K562 (cell line): ENCODE measurements around the gene PALLD.

Experiments
- EZH2 ChIP-seq: IDR thresholded peaks from 2 replicates; pipeline ENCODE4 v1.6.1; 2012; ENCODE audit warnings: low read depth, mild to moderate bottlenecking, inconsistent platforms, low read length, borderline replicate concordance
- FOXA1 ChIP-seq: fragments of 450-650 bp; IDR thresholded peaks from 2 replicates; pipeline ENCODE4 v1.6.1; 2016; ENCODE audit warnings: mild to moderate bottlenecking, borderline replicate concordance
- PHB2 ChIP-seq: fragments of 450-650 bp; IDR thresholded peaks from 2 replicates; pipeline ENCODE4 v1.6.1; 2017; ENCODE audit warnings: low read depth
- SRSF9 ChIP-seq: fragments of 200-400 bp; formaldehyde crosslinking; IDR thresholded peaks from 2 replicates; pipeline ENCODE4 v1.6.1; 2017; ENCODE audit warnings: low read depth, low read length, borderline replicate concordance
- TEAD4 ChIP-seq, 2 experiments: sonication (generic) in 1 of 2; formaldehyde crosslinking in 1 of 2; IDR thresholded peaks; 2 replicates each; pipeline versions ENCODE4 v1.6.1 to v1.8.0; 2012 to 2022; ENCODE audit warnings: borderline replicate concordance in 1 of 2, inconsistent platforms in 1 of 2, low read length in 1 of 2, mild to moderate bottlenecking in 1 of 2, missing genetic modification reagents in 1 of 2
- ZFPM2 ChIP-seq: fragments of 250-450 bp; sonication (Bioruptor Pico); IDR thresholded peaks from 2 replicates; pipeline ENCODE4 v1.5.1; 2022; ENCODE audit warnings: mild to moderate bottlenecking
- ZFX ChIP-seq: sonication (generic); formaldehyde crosslinking; IDR thresholded peaks from 2 replicates; pipeline ENCODE4 v1.8.0; 2022; ENCODE audit warnings: mild to moderate bottlenecking, missing genetic modification reagents, moderate library complexity
- TF ChIP-seq, protein P1 (sequence below): sonication (generic); formaldehyde crosslinking; IDR thresholded peaks from 2 replicates; pipeline ENCODE4 v1.8.0; 2022; ENCODE audit warnings: missing genetic modification reagents, mild to moderate bottlenecking, borderline replicate concordance
- TF ChIP-seq, protein P2 (sequence below), 3 experiments: IDR thresholded peaks in 2 of 3; conservative IDR thresholded peaks in 1 of 3; 2 replicates each; pipeline ENCODE4 v1.5.1; 2011 to 2012; ENCODE audit warnings: low read length in 3 of 3, mild to moderate bottlenecking in 3 of 3, control low read depth in 2 of 3, improper control_type of control experiment in 1 of 3, inconsistent platforms in 1 of 3, low read depth in 1 of 3, mixed read lengths in 1 of 3, moderate library complexity in 1 of 3; ENCODE audit not compliant: insufficient read depth in 2 of 3

DNA sequence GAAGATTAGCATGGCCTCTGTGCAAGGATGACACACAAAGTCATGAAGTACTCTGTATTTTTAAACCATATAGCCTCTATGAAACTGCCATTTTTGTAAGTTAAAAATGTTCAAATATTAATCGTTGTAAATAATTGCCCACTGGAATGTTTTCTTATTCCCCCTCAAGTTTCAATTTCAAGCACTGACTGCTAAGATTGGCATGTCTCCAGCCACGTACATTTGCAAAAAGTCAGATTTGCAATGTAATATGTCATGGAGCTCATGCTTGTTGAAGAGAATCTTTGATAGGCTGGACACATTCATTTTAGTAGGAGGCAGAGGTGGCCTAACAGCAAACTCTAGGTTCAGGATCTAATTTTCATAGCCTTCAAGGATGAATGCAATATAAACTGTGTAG, 388.5 kb downstream of the PALLD start:
- TF ChIP-seq ZFX (CRISPR knock-in tag) (no peak), TEAD4 (IDR thresholded peaks at IDR 0.05; ENCODE audit: low read length) (no peak), TEAD4 (CRISPR knock-in tag; IDR thresholded peaks at IDR 0.05; ENCODE audit: borderline replicate concordance) (no peak), FOXA1 (no peak), PHB2 (no peak), ZFPM2 (CRISPR knock-in tag) (no peak), EZH2 (no peak), SRSF9 (no peak)
- TF ChIP-seq, protein P1, sequence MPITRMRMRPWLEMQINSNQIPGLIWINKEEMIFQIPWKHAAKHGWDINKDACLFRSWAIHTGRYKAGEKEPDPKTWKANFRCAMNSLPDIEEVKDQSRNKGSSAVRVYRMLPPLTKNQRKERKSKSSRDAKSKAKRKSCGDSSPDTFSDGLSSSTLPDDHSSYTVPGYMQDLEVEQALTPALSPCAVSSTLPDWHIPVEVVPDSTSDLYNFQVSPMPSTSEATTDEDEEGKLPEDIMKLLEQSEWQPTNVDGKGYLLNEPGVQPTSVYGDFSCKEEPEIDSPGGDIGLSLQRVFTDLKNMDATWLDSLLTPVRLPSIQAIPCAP (CRISPR knock-in tag) = no peak
- TF ChIP-seq, protein P2, sequence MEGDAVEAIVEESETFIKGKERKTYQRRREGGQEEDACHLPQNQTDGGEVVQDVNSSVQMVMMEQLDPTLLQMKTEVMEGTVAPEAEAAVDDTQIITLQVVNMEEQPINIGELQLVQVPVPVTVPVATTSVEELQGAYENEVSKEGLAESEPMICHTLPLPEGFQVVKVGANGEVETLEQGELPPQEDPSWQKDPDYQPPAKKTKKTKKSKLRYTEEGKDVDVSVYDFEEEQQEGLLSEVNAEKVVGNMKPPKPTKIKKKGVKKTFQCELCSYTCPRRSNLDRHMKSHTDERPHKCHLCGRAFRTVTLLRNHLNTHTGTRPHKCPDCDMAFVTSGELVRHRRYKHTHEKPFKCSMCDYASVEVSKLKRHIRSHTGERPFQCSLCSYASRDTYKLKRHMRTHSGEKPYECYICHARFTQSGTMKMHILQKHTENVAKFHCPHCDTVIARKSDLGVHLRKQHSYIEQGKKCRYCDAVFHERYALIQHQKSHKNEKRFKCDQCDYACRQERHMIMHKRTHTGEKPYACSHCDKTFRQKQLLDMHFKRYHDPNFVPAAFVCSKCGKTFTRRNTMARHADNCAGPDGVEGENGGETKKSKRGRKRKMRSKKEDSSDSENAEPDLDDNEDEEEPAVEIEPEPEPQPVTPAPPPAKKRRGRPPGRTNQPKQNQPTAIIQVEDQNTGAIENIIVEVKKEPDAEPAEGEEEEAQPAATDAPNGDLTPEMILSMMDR (IDR thresholded peaks at IDR 0.05 in 2 of 3, conservative IDR thresholded peaks at IDR 0.05 in 1 of 3; ENCODE audit: insufficient read depth in 2 of 3, low read depth in 1 of 3, low read length in 3 of 3) = no peak
